HG03460 (cell line): ENCODE measurements around the gene SOWAHC.
"Not testable (repeated sequence)": the region's sequence is repeated elsewhere in the genome, so short reads cannot be mapped to it uniquely, and the experiment has no call there.

Source experiments
- ATAC-seq: cut with Tn5 transposase; IDR thresholded peaks from one replicate; pipeline ENCODE4 v1.9.1; 2021; ENCODE audit not compliant: unreplicated experiment

Gene SOWAHC, protein sequence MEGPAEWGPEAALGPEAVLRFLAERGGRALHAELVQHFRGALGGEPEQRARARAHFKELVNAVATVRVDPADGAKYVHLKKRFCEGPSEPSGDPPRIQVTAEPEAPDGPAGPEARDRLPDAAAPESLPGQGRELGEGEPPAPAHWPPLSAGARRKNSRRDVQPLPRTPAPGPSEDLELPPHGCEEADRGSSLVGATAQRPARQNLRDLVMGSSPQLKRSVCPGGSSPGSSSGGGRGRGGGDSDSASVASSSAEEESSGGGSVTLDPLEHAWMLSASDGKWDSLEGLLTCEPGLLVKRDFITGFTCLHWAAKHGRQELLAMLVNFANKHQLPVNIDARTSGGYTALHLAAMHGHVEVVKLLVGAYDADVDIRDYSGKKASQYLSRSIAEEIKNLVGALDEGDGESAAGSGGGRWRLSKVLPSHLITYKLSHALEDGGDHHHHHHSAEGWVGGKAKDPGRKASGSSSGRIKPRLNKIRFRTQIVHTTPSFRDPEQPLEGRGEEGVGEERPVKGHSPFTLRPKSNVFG

DNA sequence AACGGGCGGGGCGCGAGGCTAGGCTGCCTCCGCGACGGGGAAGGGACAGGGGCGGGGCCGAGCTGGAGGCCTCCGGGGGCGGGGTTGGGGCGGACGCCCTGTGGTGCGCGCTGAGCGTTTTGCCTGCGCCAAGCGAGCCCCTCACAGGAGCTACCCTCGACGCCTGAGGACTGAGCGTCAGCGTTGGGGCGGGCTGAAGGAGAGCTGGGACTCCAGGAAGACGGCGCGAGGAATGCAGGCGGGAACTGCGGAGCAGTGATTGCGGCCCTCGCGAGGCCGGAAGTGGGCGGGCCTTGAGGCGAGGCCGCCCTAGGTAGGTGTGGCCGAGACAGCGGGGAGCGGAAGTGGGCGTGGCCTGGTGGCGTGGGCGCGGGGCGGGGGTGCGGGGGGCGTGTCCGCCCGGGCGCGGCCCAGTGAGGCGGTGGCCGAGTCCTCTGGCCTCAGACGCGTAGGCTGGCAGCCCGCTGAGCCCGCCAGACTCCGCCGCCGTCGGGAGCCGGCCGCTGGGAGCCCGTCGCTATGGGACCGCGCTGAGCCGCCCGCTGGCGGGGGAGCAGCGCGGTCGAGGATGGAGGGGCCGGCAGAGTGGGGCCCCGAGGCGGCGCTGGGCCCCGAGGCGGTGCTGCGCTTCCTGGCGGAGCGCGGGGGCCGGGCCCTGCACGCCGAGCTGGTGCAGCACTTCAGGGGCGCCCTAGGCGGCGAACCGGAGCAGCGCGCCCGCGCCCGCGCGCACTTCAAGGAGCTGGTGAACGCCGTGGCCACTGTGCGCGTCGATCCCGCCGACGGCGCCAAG, at the start of gene SOWAHC, which contains the start of gene SEPTIN10:
TSS of gene SOWAHC (plus strand) at position 443 of the 793 bp plus-strand sequence. CDS start at position 569, 126 bp downstream.
TSS of gene SEPTIN10 (minus strand) at position 45 of the 793 bp plus-strand sequence. CDS start 139 bp downstream, outside the sequence.
- peak; percentile 87 for ATAC-seq

DNA sequence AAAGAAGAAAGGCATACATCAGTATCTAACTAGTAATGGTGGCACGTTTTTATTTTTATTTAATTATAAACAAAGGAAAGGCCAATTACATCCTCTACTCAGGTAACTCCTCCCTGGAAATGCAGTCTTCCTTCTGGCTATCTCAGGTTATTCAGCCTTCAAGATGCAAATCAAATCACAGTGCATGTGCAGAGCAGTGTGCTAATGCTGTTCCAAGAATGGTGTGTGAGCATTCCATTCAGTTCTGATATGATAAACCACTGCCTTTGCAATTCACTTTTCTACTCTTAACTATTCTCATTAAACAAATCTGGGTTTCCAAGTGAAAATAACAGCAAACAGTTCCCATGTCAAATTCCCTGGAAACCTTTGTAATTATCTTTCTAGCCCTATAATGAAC, 38.8 kb upstream of the SOWAHC start:
- no peak for ATAC-seq

DNA sequence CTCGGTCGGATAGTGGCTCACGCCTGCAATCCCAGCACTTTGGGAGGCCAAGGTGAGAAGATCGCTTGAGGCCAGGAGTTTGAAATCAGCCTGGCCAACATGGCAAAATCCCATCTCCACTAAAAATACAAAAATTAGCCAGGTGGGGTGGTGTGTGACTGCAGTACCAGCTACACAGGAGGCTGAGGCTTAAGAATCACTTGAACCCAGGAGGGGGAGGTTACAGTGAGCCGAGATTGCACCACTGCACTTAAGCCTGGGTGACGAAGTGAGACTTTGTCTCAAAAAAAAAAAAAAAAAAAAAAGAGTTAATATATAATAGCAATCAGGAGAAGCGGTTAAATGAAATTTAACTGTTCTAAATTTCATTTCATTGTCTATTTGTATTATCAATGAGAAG, 36.5 kb upstream of the SOWAHC start:
- not testable (repeated sequence) for ATAC-seq

- no peak for ATAC-seq
Measured at GRCh38 chr2:109582928-109583895, 31.0 kb upstream of the SOWAHC start.

DNA sequence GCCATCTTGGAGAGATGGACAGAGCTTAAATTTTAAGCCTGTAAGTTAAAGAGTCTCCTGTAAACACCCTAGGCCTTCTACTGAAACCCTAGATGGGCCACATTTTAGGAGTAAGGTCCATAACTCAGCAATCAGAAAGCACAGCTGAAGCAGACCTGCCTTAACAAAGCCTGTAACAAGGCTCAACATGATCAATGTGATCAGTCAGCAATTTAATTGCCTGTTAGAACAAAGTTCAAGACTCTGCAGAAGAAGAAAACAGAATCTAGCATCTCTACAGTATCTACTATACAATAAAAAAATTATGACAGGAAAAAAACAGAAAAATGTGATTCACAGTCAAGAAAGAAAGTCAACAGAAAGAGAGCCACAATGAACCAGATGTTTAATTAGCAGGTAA, 27.5 kb upstream of the SOWAHC start:
- no peak for ATAC-seq

DNA sequence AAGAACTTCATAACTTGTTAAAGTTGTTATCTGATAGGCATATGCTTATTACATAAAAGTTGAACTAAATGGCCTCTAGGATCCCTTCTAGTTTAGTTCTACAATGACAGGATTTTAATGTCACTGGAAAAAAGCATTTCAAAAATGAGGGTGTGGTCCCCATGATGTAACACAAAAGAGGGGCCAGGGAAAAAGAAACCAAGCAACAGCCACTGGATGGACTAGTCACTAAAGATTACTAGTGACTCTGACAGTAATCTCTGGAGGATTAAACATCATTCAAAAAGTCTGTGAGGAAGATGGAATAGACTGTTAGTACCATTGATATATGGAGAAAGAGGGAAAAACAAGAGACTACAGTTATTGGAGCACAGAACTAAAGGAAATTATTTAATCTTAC, 23.0 kb upstream of the SOWAHC start:
- ATAC-seq: no peak

DNA sequence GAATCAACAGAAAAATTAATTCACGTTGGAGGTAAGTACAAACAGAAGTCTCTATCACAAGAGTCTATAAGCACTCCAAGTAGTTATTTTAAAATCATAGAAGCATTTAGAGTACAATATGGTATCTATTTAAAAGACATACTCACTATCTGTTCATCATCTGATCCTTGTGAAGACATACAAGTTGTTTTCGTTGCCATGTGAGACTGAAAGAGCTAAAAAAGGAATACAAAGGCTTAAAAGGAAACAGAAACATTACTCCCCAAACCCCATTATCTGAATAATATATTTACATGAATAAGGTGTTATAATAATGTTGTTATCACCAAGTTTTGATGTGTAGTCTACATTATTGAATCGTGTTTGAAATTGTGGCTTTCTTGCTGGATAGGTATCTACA, 21.3 kb upstream of the SOWAHC start:
- no peak for ATAC-seq

DNA sequence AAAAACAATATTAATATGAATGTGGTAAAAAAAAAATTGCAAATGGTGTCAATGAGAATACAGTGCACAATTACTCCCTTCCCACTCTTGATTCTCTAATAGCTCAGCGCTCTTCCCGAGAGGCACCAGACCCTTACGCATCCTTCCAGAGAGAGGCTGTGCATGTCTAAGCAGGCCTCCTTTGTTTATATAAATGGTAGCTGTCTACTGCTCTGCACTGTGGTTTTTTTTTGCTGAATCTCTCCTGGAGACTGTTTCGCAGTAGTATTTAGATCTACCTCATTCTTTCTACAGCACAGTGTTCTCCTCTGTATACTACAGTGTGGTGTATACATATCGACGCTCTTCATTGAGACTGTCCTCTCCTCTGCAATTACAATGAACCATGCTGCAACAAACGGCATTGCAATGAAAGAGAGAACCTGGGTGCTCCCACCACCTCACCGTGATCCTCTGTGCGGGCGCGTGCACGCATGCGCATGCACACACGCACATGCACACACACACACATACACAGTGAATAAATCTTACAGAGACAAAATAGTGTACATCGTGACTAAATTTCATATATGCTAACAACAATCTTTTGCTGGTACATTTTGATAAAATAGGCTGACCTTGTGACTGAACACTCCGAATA, 19.8 kb upstream of the SOWAHC start:
- no peak for ATAC-seq

- no peak for ATAC-seq
Measured at GRCh38 chr2:109595644-109596043, 18.5 kb upstream of the SOWAHC start.

DNA sequence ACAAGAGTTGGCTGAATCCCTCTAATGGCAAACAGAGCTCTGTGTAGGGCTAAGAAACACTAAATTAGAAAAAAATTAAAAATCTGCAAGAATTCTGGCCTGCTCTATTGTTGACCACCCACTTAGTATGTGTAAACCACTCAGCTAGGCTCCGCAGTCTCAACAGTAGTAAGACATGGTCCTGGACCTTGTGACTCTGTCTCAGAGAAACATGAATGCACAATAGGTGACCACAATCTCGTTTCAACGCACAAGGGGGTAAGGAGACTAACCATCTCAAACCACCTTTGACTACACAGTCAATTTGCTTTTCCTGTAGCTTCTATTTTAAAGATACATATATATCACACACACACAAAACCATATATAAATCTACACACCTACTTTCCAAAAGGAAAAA, 16.9 kb upstream of the SOWAHC start:
- ATAC-seq: no peak

- ATAC-seq: no peak
Measured at GRCh38 chr2:109601783-109602182, 12.4 kb upstream of the SOWAHC start.

GRCh38 chr2:109602617-109603188, 11.5 kb upstream of the SOWAHC start:
- no peak for ATAC-seq

GRCh38 chr2:109604597-109604996, 9.6 kb upstream of the SOWAHC start:
- ATAC-seq: no peak

DNA sequence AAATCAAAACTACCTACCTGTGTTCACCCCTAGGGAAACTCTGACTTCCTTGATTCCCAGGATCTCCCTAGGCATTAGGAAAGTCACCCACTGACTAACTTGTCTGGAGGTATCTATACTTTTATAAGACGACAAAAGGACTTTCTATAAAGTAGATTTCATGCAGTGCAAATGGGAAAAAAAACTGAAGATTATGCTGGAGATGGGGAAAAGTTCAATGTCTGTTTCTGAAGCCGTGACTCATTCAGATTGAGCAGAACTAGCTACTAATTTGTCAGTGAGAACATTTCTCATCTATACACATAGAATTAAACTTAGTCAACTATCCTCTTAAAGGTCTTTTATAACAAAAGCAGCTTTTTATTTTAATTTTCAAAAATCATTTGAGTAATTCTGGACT, 6.4 kb upstream of the SOWAHC start:
- no peak for ATAC-seq

GRCh38 chr2:109609352-109610024, 4.7 kb upstream of the SOWAHC start:
- no peak for ATAC-seq

GRCh38 chr2:109611467-109612095, 2.6 kb upstream of the SOWAHC start:
- ATAC-seq: no peak

GRCh38 chr2:109613081-109613921, 863 bp upstream of the SOWAHC start:
- no peak for ATAC-seq
